Activated CD8-positive, alpha-beta memory T cell treated with anti-CD3 and anti-CD28 coated beads for 1 hour (primary cell): ENCODE results near the gene C2orf49.
A peak's percentile ranks its signal among the peaks of the same experiment; 100 is the strongest.
"Not testable (repeated sequence)": the region's sequence is repeated elsewhere in the genome, so short reads cannot be mapped to it uniquely, and the experiment has no call there.

Experiments
- DNase-seq, 2 donors: peaks; one replicate each; pipeline ENCODE4 v3.0.0-alpha.2; 2020; ENCODE audit warnings: low read depth in 1 of 2; ENCODE audit errors: extremely low read depth in 1 of 2

C2orf49 gene

DNA sequence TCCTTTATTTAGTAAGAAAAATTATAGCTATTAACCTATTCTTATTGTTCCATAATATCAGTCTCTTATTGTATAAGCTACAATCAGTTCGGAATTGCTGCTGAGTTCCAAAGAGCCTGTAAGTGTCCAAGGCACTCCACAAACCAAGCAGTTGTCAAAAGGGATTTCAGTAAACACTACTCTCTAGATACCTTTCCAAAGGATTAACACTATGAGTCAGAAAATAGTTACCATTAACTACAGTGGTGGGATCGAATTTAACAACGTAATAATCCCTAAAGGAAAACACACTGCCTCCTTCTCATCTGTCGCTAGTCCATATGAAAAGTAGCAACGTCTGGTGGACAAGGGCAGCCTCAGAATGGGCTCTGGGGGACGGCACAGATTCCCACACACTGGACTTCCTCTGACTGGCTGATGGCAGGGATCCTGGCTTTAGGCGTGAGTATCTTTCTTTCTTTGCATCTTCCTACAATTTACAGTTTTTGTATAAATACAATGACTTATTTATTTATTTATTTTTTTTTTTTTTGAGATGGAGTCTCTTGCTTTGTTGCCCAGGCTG lies 16.6 kb upstream of the C2orf49 start:
- DNase-seq, result no peak

DNA sequence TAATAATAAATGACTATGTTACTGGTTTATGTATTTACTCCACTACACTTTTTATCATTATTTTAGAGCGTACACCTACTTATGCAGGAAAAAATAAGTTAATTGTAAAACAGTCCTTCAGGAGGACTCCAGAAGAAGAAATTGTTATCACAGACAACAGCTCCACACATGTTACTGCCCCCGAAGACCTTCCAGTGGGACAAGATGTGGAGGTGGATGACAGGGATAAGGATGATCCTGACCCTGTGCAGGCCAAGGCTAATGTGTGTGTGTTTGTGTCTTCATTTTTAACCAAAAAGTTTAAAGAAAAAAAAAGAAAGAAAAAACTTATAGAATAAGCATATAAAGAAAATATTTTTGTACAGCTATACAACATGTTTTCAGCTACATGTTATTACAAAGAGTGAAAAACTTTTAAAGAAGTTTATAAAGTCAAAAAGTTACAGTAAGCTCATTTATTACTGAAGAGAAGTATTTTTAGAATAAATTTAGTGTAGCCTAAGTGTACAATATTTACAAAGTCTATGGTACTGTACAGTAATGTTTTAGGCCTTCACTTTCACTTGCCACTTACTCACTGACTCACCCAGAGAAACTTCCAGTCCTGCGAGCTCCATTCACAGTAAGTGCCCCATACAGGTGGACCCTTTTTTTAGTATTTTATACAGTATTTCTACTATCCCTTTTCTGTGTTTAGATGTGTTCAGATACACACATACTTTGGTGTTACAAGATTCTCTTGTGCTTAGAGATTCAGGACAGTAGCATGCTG lies 15.3 kb upstream of the C2orf49 start:
- no peak for DNase-seq

DNA sequence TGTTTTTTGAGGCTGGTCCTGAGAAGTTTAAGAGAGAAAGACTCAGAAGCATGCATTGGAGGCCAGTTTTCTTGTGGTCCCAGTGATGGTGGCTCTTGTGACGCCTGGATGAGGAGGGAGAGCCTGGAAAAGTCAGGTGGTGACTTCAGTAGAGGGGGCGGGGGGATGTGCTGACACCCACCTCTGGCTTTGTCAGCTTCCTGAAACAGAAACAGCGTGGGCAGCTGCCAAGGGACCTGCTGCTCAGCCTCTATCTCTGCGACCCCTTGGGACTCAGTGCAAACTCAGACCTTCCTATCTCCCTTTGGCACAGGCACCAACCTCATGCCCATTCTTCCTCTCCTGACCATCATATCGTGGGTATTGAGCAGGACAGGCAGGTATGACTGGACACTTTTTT lies 14.2 kb upstream of the C2orf49 start:
- no peak for DNase-seq

DNA sequence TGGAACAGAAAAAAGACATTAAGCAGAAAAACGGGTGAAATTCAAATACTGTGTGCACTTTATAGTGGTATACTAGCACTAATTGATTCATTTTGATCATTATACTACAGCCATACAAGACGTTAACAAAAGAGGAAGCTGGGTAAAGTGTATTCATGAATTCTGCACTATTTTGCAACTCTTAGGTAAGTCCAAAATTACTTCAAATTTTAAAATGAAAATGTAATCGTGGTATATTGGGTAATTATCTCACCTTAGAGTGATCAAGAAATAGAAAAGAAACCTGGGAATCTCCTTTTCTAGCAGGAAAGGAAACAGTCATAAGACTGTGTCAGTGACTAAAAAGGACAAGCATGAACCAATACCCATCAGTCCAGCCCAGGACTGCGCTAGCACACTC lies 13.2 kb upstream of the C2orf49 start:
- DNase-seq, result no peak

DNA sequence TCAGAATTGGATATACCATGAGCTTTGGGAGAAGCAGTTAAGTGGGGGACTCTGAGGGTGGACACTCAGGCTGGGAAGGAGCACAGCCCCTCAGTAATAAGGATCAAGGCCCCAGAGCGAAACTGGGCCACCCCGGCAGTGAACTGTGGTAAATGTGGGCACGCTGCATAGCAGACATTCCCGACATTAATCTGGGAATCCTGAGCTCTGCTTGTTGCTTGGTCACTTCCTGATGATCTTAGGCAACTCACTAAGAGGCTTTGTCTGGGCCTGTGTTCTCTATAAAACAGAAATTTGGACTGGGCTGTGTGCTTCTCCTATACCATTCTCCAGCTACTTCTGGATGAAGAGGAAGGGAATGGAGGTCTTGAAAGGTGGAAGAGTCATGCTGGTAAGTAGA lies 12.6 kb upstream of the C2orf49 start:
- no peak for DNase-seq

DNA sequence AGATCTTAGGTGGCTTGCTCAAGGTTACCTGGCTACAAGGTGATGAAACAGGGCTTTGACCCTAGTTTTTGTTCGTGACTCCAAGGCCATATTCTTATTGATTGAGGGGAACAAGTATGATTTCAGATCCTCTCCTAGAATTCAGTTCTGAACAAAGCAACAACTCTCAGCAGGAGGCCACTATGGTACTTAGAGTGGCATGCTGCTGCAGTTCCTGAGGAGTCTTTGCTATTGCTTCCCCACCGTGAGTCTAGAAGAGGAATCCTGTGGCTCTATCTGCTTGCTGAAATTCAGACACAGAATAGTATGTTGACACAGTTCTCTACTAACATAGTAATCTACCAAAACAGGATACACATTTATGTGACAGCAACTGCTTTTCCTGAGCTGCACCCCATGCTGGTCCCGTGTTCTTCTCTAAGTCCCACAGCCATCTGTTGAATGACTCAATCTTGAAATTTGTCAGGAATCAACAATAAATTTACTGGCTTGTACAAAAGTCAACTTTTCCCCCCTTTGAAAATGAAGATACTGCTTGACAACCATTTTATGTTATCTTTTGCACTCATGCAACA lies 11.9 kb upstream of the C2orf49 start:
- no peak for DNase-seq

DNA sequence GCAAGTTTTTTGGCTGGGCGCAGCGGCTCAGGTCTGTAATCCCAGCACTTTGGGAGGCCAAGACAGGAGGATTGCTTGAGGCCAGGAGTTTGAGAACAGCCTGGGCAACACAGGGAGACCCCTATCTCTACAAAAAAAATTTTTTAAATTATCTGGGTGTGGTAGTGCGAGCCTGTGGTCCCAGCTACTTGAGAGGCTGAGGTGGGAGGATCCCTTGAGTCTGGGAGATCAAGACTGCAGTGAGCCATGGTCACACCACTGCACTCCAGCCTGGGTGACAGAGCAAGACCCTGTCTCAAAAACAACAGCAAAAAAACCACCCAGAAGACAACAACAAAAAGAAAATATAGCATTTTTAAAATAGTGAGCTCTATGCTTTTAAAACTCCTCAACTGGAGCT lies 10.1 kb upstream of the C2orf49 start:
- DNase-seq, result not testable (repeated sequence)

DNA sequence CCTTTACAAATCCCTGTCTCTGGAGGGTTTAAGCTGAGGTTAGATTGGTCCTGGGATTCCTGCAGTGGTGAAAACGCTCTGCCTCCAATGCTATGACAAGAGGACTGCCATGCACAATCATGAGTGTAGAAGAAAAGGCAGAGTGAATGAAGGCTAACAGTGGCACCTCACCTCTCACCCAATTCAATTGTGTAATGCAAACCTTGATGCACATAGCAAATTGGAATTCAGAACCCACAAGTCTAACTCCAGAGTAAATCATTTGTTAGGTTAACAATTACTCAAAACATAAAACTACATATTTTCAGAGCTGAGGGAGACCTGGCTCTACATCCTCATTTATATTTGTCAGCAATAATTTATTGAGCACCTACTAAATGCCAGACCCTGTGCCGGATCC lies 9.7 kb upstream of the C2orf49 start:
- DNase-seq, result no peak

DNA sequence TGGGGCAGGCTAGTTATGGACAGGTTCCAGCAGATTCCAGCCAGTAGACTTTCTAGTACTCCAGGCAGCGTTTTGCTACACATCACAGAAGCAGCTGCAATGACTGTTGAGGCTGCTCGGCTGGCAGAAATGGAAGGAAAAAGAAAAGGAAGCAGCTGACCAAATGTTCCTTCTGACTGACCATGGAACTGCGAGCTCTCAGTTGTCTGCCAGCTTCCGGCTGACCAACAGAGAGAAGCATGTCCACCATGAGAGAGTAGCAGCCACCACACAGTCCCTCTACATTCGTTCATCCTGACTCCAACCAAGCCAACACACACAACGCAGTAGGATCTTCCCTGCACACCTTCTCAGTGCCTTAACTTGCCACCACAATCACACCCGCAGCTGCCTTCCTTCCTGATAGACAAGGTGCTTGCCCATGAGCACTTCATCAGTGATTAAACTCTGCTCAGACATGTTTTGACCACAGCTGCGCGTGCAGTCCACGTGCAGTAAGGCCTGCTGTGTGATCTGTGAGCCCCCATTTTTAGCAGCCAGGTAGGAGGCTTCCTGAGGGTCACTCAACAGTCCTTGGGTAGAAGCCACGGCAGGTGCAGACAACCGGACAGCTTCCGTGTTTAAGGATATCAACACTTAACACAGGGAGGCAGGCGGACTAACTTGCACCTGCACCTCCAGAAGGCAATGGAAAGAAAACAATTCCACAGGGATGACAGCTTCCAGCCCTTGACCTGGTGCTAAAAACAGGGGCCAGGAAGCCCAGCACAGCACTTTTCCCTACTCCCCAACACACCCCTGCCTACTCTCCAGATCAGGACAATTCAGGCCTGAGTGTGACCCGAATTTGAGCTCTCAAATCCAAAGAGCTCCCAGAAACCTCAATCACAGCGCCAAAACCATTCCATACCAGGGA lies 8.8 kb upstream of the C2orf49 start:
- DNase-seq, result no peak

DNA sequence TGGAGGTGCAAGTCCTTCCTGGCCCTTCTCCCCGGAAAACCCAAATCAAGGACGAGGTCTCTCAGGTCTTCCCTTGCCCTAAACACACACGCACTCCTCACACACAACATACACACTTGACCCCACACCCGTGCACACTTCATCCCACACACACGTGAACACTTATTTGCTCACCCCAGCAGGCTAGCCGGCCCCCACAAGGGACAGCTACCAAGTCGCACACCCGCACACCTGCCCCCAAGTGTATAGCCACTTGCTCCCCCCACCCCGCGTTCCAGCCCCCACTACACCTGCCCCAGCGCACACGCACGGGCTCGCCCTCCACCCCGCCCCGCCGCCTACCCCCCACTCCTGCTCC lies 8.2 kb upstream of the C2orf49 start:
- DNase-seq, result no peak

DNA sequence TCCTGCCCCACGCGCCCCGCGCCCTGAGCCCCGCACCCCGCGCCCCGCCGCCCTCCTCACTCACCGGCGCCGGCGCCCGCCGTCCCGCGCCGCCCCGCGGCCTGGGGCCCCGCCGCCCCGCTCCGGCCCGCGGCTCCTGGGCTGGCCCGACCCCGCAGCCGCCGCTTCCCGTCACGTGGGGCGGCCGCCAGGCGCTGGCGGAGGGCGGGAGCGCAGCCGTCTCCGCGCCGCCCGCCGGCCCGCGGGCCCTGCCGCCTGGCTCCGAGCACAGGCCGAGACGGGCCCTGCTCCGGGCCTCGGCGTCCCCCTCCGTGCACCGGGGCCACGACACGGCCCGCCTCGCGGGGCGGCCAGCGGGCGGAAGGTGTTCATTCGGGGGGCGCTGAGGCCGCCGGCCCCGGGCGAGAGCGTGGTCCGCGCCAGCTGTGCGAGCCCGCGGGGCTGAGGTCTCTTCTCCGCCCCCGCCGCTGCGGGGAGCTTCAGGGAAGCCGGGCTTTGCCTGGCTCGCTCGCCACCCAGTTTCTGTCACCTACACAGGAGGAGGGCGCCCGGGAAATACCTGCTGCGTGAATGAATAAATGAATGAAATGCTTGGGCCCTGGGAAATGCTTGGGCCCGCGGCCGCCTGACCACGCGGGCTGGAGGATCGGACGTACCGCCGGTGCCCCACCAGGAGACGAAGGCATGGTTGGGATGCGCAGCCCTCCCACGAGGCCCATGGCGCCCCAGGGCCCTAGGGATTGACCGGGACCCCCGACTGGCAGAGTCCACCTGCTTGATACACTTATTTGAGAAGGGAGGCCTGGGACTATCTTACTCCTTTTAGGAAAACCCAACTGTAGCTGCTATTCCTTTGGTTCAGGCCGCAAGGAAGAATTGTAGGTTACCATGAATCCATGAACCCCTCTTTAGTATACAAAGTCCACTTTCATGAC lies 7.5 kb upstream of the C2orf49 start, which contains the start of gene TGFBRAP1:
TSS of gene TGFBRAP1 (minus strand) at position 175 of the 935 bp plus-strand sequence. CDS start 21,434 bp downstream, outside the sequence.
- peak in 1 of 2 donors; percentile 42 for DNase-seq

DNA sequence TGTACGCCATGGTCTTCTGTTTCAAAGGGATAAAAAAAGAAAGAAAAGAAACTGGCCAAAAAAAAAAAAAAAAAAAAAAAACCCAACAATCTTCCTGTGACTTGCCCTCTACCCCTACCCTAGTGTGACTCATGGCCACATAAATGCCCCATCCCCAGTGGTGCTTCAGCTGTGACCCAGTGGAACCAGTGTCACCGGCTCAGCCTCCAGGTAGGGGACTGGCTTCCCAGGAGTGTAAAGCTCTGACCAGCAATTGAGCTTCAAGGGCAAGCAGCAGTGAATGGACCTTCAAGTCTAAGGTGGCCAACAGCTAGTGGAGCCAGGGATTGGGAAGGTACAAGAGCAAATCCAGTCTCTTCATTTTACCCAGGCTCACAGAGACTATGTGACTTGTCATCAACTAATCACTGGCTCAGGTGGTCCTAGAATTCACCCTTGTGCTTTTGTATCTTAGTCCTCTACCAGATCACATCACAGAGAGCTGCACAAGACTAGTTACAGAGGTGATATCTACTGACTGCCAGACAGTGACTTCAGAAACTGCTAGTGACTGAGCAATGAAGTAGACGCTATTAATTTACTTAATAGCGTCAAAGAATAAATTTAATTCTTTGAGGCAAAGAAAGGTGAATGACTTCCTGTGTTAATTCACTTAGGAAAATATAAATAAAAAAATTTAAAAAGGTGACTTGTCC lies 6.5 kb upstream of the C2orf49 start:
- no peak for DNase-seq

DNA sequence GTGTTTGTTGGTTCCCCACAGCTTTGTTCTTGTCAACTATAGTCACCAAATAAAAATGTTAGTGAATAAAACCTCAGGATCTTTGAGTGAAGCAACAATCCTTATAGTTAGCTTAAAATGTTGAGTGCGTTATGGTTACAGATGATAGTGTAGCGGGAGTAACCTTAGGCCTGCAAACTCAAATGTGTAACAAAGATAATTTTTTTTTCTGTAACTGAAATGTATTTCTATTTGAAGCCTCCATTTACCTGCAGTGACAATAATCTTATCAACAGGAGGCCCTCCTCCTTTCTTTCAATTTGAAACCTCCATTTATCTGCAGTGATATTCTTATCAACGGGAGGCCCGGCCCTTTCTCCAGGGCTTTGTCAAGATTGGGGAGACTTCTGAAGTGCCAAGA lies 3.1 kb upstream of the C2orf49 start:
- DNase-seq, result no peak

DNA sequence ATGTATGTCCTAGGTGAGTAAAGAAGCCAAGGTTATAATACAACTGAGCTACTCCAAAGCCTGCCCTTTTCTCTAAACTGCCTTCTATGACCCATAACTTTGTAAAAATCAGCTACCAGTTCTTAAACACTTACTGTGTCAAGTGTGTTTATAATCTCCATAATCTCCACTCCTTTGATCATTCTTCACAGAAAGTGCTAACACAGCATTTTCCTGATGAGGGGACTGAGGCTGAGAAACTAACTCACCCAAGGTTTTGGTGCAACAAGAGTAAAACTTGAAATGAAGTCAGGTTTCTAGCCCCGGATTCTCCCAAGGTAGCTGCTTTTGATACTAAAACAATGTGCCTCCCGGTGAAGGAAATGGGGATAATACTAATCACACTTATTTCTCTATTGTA lies 1.9 kb upstream of the C2orf49 start:
- DNase-seq, result no peak

DNA sequence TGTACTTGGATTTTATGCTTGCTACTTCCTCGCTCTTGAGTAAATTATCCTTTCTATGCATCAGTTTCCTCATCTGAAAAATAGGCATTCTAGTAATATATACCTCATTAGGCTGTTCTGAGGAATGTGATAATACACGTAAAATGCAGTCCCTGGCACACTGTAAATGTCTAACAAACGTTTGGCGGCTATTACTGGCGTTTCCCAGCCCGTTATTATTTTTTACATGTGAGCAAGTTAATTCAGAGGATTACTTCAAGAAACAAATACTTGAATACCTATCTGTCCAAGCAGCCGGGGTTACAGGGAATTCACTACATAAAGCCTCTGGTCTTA lies 586 bp upstream of the C2orf49 start:
- DNase-seq, result no peak

DNA sequence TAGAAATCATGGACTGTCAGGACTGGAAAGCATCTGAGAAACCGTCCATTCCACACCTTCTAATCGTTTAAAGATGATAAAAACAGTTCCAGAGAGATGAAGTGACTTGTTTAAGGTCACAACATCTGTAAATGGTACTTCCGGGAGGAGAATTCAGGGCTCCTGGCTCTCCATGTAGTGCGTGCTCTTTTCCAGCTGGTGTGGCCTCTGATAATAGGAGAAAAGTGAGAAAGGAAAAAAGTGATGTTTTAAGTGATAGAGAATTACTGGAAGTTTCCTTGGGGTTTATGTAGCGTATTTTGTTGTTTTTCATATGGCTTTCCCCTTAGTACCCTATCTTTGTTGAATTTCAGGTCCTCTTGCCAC lies 663 bp downstream of the C2orf49 start:
- DNase-seq, result no peak

DNA sequence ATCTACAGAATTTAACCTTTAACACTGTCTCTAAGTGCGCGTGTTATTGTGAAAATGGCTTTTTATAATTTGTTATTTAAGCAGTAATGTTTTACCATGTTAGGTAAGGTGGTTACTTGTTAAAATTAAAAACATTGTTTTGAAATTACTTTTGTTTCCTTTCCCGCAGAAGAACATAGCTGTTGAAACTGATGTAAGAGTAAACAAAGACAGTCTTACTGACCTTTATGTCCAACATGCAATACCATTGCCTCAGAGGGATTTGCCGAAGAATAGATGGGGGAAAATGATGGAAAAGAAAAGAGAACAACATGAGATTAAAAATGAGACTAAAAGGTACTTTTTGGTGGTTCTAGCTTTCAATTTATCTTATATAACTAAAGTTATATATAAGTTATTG lies 2.1 kb downstream of the C2orf49 start:
- no peak for DNase-seq

DNA sequence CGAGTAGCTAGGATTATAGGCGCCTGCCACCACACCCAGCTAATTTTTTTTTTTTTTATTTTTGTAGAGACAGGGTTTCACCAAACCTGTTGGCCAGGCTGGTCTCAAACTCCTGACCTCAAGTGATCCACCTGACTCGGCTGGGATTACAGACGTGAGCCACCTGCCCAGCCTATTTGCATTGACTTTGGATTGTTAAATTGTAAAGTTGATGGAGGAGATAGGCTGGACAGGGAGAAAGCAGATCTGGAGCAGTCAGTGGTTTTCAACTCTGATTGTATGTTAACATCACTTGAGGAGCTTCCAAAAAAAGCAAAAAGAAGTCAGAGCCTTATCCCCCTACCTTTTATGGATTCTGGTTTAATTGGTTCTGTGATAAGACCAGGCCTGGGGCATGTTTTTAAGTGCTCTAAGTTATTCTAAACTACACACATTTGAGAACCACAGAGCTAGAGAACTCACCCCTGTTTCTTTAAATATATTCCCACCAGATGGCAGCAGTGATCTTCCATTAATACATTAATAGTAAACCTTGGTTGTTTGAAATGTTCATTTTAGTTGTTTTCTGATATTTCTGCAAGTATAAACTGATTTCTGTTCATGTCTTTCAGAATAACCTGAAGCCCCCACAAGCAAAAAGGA lies 7.5 kb downstream of the C2orf49 start:
- DNase-seq, result no peak

DNA sequence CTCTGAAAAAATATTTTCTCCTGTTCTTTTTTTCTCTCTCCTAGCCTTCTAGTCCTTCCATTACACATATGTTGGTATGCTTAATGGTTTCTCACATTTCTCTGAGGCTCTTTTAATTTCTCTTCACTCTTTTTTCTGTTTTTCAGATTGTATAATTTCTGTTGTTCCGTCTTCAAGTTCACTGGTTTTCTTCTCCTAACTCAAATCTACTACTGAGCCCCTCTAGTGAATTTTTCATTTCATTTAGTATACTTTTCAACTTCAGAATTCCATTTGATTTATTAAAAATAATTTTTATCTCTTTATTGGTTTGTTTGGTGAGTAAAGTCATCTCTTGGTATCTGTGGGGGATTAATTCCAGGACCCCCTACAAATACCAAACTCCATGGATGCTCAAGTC lies 19.8 kb downstream of the C2orf49 start:
- no peak for DNase-seq
